Measurements from ENCODE around the gene ZSCAN10.

DNA sequence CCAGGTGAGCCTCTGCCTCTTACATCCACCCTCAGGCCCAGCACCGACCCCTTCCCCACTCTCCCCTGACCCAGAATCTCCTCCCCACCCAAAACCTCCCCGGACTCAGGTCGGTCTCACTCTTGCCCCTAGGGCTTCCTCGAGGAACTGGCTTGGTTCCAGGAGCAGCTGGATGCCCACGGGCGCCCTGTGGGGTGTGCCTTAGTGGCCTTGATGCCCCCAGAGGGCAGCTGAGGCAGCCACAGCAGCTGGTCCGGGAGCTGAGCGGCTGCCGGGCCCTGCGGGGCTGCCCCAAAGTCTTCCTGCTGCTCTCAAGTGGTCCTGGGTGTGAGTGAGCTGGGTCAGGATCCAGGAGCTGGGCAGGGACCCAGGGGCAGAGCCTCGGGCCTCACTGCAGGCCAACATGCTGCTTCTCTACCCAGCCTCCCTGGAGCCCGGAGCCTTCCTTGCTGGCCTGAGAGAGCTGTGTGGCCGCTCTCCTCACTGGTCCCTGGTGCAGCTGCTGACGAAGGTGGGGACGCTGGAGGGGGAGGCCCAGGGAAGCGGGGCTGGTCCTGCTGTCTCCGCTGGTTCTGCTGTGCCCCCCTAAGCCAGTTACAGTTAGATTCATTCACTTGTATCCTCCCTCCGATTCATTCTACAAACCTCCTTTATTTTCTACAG, 45.4 kb upstream of the ZSCAN10 start:
- TF ChIP-seq SMARCC2 (IDR thresholded peaks at IDR 0.05) (no peak), ZNF253 (CRISPR knock-in tag; IDR thresholded peaks at IDR 0.05; ENCODE audit: borderline replicate concordance) (no peak)
- TF ChIP-seq, protein P1, sequence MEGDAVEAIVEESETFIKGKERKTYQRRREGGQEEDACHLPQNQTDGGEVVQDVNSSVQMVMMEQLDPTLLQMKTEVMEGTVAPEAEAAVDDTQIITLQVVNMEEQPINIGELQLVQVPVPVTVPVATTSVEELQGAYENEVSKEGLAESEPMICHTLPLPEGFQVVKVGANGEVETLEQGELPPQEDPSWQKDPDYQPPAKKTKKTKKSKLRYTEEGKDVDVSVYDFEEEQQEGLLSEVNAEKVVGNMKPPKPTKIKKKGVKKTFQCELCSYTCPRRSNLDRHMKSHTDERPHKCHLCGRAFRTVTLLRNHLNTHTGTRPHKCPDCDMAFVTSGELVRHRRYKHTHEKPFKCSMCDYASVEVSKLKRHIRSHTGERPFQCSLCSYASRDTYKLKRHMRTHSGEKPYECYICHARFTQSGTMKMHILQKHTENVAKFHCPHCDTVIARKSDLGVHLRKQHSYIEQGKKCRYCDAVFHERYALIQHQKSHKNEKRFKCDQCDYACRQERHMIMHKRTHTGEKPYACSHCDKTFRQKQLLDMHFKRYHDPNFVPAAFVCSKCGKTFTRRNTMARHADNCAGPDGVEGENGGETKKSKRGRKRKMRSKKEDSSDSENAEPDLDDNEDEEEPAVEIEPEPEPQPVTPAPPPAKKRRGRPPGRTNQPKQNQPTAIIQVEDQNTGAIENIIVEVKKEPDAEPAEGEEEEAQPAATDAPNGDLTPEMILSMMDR (CRISPR knock-in tag; IDR thresholded peaks at IDR 0.05), result no peak
- TF ChIP-seq, protein P2, sequence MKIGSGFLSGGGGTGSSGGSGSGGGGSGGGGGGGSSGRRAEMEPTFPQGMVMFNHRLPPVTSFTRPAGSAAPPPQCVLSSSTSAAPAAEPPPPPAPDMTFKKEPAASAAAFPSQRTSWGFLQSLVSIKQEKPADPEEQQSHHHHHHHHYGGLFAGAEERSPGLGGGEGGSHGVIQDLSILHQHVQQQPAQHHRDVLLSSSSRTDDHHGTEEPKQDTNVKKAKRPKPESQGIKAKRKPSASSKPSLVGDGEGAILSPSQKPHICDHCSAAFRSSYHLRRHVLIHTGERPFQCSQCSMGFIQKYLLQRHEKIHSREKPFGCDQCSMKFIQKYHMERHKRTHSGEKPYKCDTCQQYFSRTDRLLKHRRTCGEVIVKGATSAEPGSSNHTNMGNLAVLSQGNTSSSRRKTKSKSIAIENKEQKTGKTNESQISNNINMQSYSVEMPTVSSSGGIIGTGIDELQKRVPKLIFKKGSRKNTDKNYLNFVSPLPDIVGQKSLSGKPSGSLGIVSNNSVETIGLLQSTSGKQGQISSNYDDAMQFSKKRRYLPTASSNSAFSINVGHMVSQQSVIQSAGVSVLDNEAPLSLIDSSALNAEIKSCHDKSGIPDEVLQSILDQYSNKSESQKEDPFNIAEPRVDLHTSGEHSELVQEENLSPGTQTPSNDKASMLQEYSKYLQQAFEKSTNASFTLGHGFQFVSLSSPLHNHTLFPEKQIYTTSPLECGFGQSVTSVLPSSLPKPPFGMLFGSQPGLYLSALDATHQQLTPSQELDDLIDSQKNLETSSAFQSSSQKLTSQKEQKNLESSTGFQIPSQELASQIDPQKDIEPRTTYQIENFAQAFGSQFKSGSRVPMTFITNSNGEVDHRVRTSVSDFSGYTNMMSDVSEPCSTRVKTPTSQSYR (CRISPR knock-in tag; IDR thresholded peaks at IDR 0.05; ENCODE audit: borderline replicate concordance), result no peak
